ENCODE results near the gene GGTLC1. TPM values are rescaled to one million over a fixed set of nuclear protein-coding genes. Genes with fewer than 3 reads are reported as not detected.

Gene GGTLC1
- total and polyA plus RNA-seq, 2 of the 8 experiments (the other 6 are each of a cell fraction or from before 2014, with no cell fraction given), result not detected

DNA sequence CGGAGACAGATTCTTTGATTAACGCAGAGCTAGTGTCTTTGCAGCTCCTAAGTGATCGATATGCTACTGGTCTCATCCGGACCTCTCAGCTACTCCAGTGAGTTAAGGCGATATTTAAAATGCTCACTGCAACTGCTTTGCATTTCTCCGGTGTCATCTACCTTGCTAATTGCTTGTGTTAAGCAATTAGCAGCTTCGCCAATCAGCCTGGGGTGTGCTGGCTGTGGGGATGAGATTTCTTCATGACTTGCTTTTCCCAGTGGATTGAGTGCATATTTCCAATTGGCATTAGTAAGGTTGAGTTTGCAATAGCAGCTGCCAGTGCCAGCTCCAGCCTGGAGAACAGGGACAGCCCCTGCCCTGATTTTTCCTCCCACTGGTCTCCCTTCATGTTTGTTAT is 18.0 kb upstream of the GGTLC1 start (continued):
- no peak for TF ChIP-seq CBX8 (IDR thresholded peaks at IDR 0.05; ENCODE audit: borderline replicate concordance, low read depth, low read length)

Measured in H1 (cell line).